Uterus (tissue), 4 donors: ENCODE data around the gene SASH1. TPM values are rescaled to one million over a fixed set of nuclear protein-coding genes. Genes with fewer than 3 reads are reported as not detected.
A peak's percentile ranks its signal among the peaks of the same experiment; 100 is the strongest.

Experiments
- DNase-seq, 2 donors: peaks; one replicate each; pipeline ENCODE4 v3.0.0-alpha.2; 2019 to 2020
- H3K27ac ChIP-seq, 2 donors: fragments of 200-600 bp; sonication (generic); 1 replicate in 1 of 2; 2 replicates in 1 of 2; pipeline ENCODE4 v1.5.1; 2016 to 2018
- H3K27me3 ChIP-seq, 2 donors: fragments of 200-600 bp; sonication (generic); one replicate each; pipeline ENCODE4 v1.5.1; 2018 to 2019; ENCODE audit warnings: control low read depth in 1 of 2
- H3K36me3 ChIP-seq, 2 donors: fragments of 200-600 bp; sonication (generic); one replicate each; pipeline ENCODE4 v1.5.1; 2019; ENCODE audit warnings: control low read depth in 1 of 2
- H3K4me1 ChIP-seq, 2 donors: fragments of 200-600 bp; sonication (generic); one replicate each; pipeline ENCODE4 v1.5.1; 2018 to 2019; ENCODE audit warnings: control low read depth in 1 of 2
- H3K4me3 ChIP-seq, 2 donors: fragments of 200-600 bp; sonication (generic); 1 replicate in 1 of 2; 2 replicates in 1 of 2; pipeline ENCODE4 v1.5.1; 2018 to 2019; ENCODE audit warnings: mild to moderate bottlenecking in 1 of 2
- H3K9me3 ChIP-seq, 2 donors: fragments of 200-600 bp; sonication (generic); one replicate each; pipeline ENCODE4 v1.5.1; 2019; ENCODE audit warnings: control low read depth in 1 of 2
- POLR2A ChIP-seq, 2 donors: fragments of 450-650 bp; IDR thresholded peaks; one replicate each; pipeline ENCODE4 v1.6.1; 2016; ENCODE audit warnings: antibody characterized with exemption in 2 of 2, mild to moderate bottlenecking in 1 of 2, moderate library complexity in 1 of 2
- intact Hi-C: fragments of 100-400 bp; cut with DNase I; formaldehyde crosslinking; loops from one replicate; pipeline ENCODE4 v1.15.1; 2023; ENCODE audit warnings: low total_unique reads
- total RNA-seq, 4 donors: library from RNA; depleted of rRNA in 3 of 4; stranded (reverse); fragments of >200 nt in 3 of 4; gene quantifications; one replicate each; pipeline versions ENCODE4 v1.1.0 to v1.2.4, GENCODE V29; 2014 to 2023
- TF ChIP-seq, protein P1 (sequence below), 4 experiments: fragments of 200-600 bp in 2 of 4; fragments of 450-650 bp in 2 of 4; sonication (generic) in 2 of 4; IDR thresholded peaks; one replicate each; pipeline ENCODE4 v1.5.1; 2016 to 2019; ENCODE audit warnings: antibody characterized with exemption in 4 of 4, mild to moderate bottlenecking in 2 of 4, moderate library complexity in 1 of 4
- donor health status: DM: yes; HTN: yes; CAD: no.

Gene SASH1
- total RNA-seq, 4 donors from 2014 or later: 31.2 to 79.9 (median 54.3) TPM

GRCh38 chr6:148502083-148502772, 159.6 kb downstream of the SASH1 start:
- no peaks in the 10 kb centered on the region for H3K36me3 ChIP-seq
- no peaks in the 10 kb centered on the region for H3K27me3 ChIP-seq
- H3K27ac ChIP-seq: peak overlapping the region; percentile 81 to 94
- peaks cover 0 to 10% of the 10 kb centered on the region in 2 donors for H3K4me1 ChIP-seq
- no peak for TF ChIP-seq POLR2A (IDR thresholded peaks at IDR 0.05)
- TF ChIP-seq, protein P1, sequence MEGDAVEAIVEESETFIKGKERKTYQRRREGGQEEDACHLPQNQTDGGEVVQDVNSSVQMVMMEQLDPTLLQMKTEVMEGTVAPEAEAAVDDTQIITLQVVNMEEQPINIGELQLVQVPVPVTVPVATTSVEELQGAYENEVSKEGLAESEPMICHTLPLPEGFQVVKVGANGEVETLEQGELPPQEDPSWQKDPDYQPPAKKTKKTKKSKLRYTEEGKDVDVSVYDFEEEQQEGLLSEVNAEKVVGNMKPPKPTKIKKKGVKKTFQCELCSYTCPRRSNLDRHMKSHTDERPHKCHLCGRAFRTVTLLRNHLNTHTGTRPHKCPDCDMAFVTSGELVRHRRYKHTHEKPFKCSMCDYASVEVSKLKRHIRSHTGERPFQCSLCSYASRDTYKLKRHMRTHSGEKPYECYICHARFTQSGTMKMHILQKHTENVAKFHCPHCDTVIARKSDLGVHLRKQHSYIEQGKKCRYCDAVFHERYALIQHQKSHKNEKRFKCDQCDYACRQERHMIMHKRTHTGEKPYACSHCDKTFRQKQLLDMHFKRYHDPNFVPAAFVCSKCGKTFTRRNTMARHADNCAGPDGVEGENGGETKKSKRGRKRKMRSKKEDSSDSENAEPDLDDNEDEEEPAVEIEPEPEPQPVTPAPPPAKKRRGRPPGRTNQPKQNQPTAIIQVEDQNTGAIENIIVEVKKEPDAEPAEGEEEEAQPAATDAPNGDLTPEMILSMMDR (IDR thresholded peaks at IDR 0.05): peak in 1 of 4 experiments; percentile 1
- H3K9me3 ChIP-seq: no peaks in the 10 kb centered on the region
- peak in 1 of 2 donors; percentile 43 for DNase-seq
- intact Hi-C loops: no loop called here
- H3K4me3 ChIP-seq: no peak overlapping the region

DNA sequence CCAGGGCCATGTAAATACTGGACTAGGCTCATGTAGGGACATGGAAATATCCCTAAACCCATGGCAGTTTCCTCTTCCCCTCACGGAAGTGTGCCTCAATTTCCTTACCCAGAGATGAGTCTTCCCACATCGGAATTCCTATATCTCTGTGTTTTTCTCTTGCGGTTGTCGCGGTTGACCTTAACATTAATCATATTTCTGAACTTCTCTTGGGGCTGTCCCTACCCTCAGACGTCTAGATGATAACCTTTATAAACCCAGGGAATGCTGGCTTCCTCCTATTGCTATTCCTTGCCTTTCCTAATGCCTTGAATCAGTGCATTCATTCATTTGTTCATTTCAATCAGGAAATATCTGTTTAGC, 160.1 kb downstream of the SASH1 start:
- H3K36me3 ChIP-seq: no peaks in the 10 kb centered on the region
- H3K4me3 ChIP-seq: no peak overlapping the region
- no peaks in the 10 kb centered on the region for H3K27me3 ChIP-seq
- no peak for TF ChIP-seq POLR2A (IDR thresholded peaks at IDR 0.05)
- TF ChIP-seq, protein P1 (IDR thresholded peaks at IDR 0.05): peak in 1 of 4 experiments; percentile 0
- intact Hi-C loops: no loop called here
- no peaks in the 10 kb centered on the region for H3K9me3 ChIP-seq
- peaks cover 0 to 10% of the 10 kb centered on the region in 2 donors for H3K4me1 ChIP-seq
- peak overlapping the region; percentile 81 to 94 for H3K27ac ChIP-seq
- no peak for DNase-seq

GRCh38 chr6:148503703-148504102, 161.1 kb downstream of the SASH1 start:
- DNase-seq: no peak
- no peaks in the 10 kb centered on the region for H3K9me3 ChIP-seq
- no peak overlapping the region for H3K4me3 ChIP-seq
- H3K27ac ChIP-seq: no peak overlapping the region
- no peaks in the 10 kb centered on the region for H3K27me3 ChIP-seq
- H3K4me1 ChIP-seq: peaks cover 0 to 10% of the 10 kb centered on the region in 2 donors
- H3K36me3 ChIP-seq: no peaks in the 10 kb centered on the region
- no peak for TF ChIP-seq POLR2A (IDR thresholded peaks at IDR 0.05)
- TF ChIP-seq, protein P1 (IDR thresholded peaks at IDR 0.05): no peak
- intact Hi-C loops: no loop called here

- no peak for DNase-seq
- Histone ChIP-seq H3K27ac (peak overlapping the region; percentile 82 to 95), H3K4me1 (peaks cover 0 to 7% of the 10 kb centered on the region in 2 donors), H3K4me3 (no peak overlapping the region), H3K36me3 (no peaks in the 10 kb centered on the region), H3K27me3 (no peaks in the 10 kb centered on the region), H3K9me3 (no peaks in the 10 kb centered on the region)
- intact Hi-C loops: no loop called here
- peak in 1 of 2 donors; percentile 25 for TF ChIP-seq POLR2A (IDR thresholded peaks at IDR 0.05)
- TF ChIP-seq, protein P1 (IDR thresholded peaks at IDR 0.05): no peak
Observed at GRCh38 chr6:148507774-148508173, 165.1 kb downstream of the SASH1 start.

GRCh38 chr6:148508401-148509041, 165.9 kb downstream of the SASH1 start:
- H3K36me3 ChIP-seq: no peaks in the 10 kb centered on the region
- intact Hi-C loops: no loop called here
- H3K27me3 ChIP-seq: no peaks in the 10 kb centered on the region
- no peaks in the 10 kb centered on the region for H3K9me3 ChIP-seq
- peak overlapping the region; percentile 82 to 95 for H3K27ac ChIP-seq
- no peak for DNase-seq
- peaks cover 0 to 7% of the 10 kb centered on the region in 2 donors for H3K4me1 ChIP-seq
- no peak for TF ChIP-seq POLR2A (IDR thresholded peaks at IDR 0.05)
- TF ChIP-seq, protein P1 (IDR thresholded peaks at IDR 0.05): no peak
- H3K4me3 ChIP-seq: peak overlapping the region; percentile 41 to 43
